BE2C (cell line): ENCODE data around the gene NUBPL.

Experiments
- DNase-seq: peaks from one replicate; pipeline ENCODE4 v3.0.0-alpha.2; 2020
- H3K27me3 ChIP-seq: fragments of 250-450 bp; sonication (Bioruptor Pico); 2 replicates; pipeline ENCODE4 v1.5.1; 2020; ENCODE audit warnings: mild to moderate bottlenecking
- H3K36me3 ChIP-seq: fragments of 250-450 bp; sonication (Bioruptor Pico); 2 replicates; pipeline ENCODE4 v1.5.1; 2020; ENCODE audit warnings: mild to moderate bottlenecking
- H3K4me1 ChIP-seq: fragments of 250-450 bp; sonication (Bioruptor Pico); 2 replicates; pipeline ENCODE4 v1.5.1; 2020
- H3K4me3 ChIP-seq: 2 replicates; pipeline ENCODE4 v1.5.1; 2011; ENCODE audit warnings: low read depth, low read length
- H3K9me3 ChIP-seq: fragments of 250-450 bp; sonication (Bioruptor Pico); 2 replicates; pipeline ENCODE4 v1.5.1; 2020
- TF ChIP-seq, protein P1 (sequence below): IDR thresholded peaks from 2 replicates; pipeline ENCODE4 v1.5.1; 2012; ENCODE audit warnings: mild to moderate bottlenecking, low read depth, low read length

The NUBPL gene

DNA sequence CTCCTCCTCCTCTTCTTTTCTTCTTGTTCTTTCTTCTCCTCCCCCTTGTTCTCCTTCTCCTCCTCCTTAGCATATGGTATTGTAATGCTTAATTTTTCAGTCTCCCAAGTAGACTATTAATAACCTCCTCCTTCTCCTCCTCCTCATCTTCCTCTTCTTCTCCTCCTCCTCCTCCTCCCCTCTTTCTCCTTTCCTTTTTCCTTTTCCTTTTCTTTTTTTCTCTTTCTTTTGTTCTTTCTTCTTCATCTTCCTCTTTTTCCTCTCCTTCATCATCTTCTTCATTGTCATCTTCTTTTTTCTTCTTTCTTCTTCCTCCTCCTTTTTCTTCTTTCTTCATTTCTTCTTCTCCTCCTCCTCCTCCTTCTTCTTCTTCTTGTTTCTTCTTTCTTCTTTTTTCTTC is 264.3 kb downstream of the NUBPL start:
- Histone ChIP-seq H3K4me1 (no peaks in the 10 kb centered on the region), H3K4me3 (no peak overlapping the region), H3K27me3 (no peaks in the 10 kb centered on the region), H3K36me3 (no peaks in the 10 kb centered on the region), H3K9me3 (no peaks in the 10 kb centered on the region)
- no peak for DNase-seq
- TF ChIP-seq, protein P1, sequence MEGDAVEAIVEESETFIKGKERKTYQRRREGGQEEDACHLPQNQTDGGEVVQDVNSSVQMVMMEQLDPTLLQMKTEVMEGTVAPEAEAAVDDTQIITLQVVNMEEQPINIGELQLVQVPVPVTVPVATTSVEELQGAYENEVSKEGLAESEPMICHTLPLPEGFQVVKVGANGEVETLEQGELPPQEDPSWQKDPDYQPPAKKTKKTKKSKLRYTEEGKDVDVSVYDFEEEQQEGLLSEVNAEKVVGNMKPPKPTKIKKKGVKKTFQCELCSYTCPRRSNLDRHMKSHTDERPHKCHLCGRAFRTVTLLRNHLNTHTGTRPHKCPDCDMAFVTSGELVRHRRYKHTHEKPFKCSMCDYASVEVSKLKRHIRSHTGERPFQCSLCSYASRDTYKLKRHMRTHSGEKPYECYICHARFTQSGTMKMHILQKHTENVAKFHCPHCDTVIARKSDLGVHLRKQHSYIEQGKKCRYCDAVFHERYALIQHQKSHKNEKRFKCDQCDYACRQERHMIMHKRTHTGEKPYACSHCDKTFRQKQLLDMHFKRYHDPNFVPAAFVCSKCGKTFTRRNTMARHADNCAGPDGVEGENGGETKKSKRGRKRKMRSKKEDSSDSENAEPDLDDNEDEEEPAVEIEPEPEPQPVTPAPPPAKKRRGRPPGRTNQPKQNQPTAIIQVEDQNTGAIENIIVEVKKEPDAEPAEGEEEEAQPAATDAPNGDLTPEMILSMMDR, result no peak

DNA sequence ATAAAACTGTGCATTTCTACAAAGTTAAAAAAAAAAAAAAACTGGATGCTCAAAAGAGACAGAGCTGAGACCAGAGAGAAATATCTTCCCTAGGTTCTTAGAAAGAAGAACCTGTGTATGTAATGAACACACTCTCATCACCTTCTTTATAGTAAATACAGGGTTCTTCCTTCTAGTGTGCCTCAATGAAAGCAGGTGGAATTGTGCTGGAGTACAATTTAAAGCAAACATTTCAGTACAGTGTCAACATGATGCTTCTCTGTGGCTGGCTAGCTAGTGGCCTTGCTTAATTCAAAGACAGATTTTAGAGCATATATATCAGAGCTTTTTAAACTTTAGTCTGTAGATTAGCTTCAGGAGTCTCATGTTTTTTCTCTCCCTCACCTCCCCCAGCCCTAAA is 266.1 kb downstream of the NUBPL start:
- DNase-seq, result no peak
- Histone ChIP-seq H3K4me3 (no peak overlapping the region), H3K4me1 (no peaks in the 10 kb centered on the region), H3K27me3 (no peaks in the 10 kb centered on the region), H3K9me3 (no peaks in the 10 kb centered on the region), H3K36me3 (no peaks in the 10 kb centered on the region)
- TF ChIP-seq, protein P1, result no peak

DNA sequence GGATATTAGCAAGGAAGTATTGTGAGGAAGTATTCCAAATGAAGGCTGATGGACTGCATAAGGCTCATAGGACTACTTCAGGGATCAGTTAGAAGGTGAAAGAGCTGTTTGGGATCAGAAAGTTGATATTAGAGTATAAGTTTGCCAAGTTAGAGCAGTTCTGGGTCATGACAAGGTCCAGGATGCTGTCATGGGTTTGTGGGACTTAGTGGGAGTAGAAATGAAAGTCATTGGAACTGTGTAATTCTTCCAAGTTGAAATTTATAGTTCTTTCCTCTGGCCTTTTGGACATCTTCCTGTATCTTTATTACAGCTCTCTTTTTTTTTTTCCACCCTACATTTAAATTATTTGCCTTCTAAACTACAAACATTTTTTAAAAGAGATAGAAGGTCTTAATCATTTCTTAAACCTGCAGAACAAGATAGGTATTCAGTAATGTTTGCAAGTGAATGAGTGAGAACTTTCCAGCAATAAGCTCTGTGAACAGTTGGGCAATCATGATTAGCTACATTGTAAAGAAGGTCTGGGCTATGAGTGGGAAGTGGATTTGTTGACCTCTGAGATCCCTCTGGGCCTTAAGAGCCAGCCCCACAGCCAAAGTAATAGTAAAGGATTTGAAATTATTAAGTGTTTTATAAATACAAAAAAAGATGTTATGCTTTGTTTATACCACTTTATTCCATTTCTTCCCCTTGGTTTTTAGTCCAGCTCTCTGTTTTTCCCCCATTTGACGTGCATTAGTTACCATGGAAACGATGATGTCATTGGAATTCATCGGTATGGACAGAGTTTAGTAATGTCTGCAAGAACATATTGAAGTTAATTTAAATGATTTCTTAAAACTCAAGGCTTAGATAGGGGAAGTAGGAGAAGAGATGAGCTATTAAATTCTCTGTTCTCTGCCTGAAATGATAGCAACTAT is 268.0 kb downstream of the NUBPL start:
- no peaks in the 10 kb centered on the region for H3K27me3 ChIP-seq
- DNase-seq, result no peak
- no peaks in the 10 kb centered on the region for H3K9me3 ChIP-seq
- TF ChIP-seq, protein P1, result no peak
- no peaks in the 10 kb centered on the region for H3K4me1 ChIP-seq
- H3K36me3 ChIP-seq, result no peaks in the 10 kb centered on the region
- no peak overlapping the region for H3K4me3 ChIP-seq

DNA sequence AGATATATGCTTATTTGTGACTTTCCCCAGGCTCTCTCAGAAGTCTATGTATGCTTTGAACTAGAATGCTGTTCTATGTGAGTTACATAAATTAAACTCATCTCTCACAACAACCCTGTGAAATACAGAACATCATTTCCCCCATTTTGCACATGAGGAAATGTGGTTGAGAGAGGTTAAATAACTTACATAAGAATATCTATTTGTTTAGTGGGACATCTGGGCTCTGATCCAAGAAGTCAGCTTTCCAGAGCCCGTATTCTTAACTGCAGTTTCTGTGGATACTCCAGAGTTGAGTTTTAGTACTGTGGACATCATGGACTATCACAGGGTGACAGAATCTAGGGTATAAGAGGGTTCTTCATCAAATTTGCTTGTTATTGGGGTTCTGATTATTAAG is 273.4 kb downstream of the NUBPL start:
- peaks cover 3% of the 10 kb centered on the region; the same call in 1 of the 2 replicates for H3K4me1 ChIP-seq
- no peaks in the 10 kb centered on the region; the same call in 1 of the 2 replicates for H3K9me3 ChIP-seq
- H3K27me3 ChIP-seq, result no peaks in the 10 kb centered on the region
- no peak for DNase-seq
- no peaks in the 10 kb centered on the region for H3K36me3 ChIP-seq
- H3K4me3 ChIP-seq, result no peak overlapping the region
- TF ChIP-seq, protein P1, result no peak

DNA sequence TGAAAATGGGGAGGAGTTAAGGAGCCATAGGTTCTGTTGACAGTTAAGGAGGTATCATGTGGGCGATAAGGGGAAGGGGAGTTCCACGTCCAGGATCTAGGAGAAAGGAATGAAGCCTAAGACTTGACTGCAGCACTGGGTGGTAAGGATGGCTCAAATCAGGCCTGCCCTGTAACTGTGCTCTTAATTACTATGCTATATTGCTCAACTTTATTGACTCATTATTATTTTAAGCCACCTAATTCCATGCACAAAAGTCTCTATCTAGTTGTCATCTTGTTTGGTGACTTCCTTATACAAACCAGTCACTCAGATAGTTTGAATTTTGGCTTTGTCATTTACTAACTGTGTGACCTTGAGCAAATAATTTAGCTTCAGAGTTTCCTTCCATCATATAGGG is 273.8 kb downstream of the NUBPL start:
- no peak for DNase-seq
- H3K4me3 ChIP-seq, result no peak overlapping the region

DNA sequence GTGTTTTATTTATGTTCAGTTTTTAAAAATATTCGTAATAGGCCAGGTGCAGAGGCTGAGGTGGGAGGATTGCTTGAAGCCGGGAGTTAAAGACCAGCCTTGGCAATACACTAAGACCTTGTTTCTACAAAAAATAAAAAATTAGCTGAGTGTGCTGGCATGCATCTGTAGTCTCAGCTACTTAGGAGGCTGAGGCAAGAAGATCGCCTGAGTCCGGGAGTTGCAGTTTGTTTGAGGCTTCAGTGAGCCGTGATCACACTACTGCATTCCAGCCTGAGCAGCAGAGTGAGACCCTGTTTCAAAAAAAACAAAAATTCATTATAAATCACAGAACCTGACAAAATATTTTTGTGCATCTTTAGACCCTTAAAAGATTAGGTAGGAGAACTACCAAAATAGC is 275.8 kb downstream of the NUBPL start:
- Histone ChIP-seq H3K27me3 (no peaks in the 10 kb centered on the region), H3K4me1 (peaks cover 3% of the 10 kb centered on the region; the same call in 1 of the 2 replicates), H3K9me3 (no peaks in the 10 kb centered on the region; the same call in 1 of the 2 replicates), H3K36me3 (no peaks in the 10 kb centered on the region), H3K4me3 (no peak overlapping the region)
- TF ChIP-seq, protein P1, result no peak
- no peak for DNase-seq

More for the DNA sequence above, 273.8 kb downstream of the NUBPL start:
- Histone ChIP-seq H3K4me1 (peaks cover 3% of the 10 kb centered on the region; the same call in 1 of the 2 replicates), H3K27me3 (no peaks in the 10 kb centered on the region), H3K9me3 (no peaks in the 10 kb centered on the region; the same call in 1 of the 2 replicates), H3K36me3 (no peaks in the 10 kb centered on the region)
- TF ChIP-seq, protein P1, result no peak
